ENCODE measurements around the gene LRRC28. TPM values are rescaled to one million over a fixed set of nuclear protein-coding genes. Genes with fewer than 3 reads are reported as not detected.

The LRRC28 gene
- total and polyA plus RNA-seq, 2 of the 4 experiments (the other 2 are of a cell fraction) = 12.7 to 21.1 TPM

- H3K4me3 ChIP-seq (ENCODE audit: insufficient read depth, low read depth, low read length) = no peak overlapping the region
- no peak overlapping the region for H3K4ac ChIP-seq (ENCODE audit: low read depth, low read length)
- H3K9ac ChIP-seq (ENCODE audit: low read depth, low read length) = no peak overlapping the region
- no peak overlapping the region for H3K18ac ChIP-seq (ENCODE audit: low read depth, low read length)
- no peak overlapping the region for H3K23ac ChIP-seq (ENCODE audit: low read depth, low read length)
- H4K8ac ChIP-seq (ENCODE audit: low read depth in 2 of 2, low read length in 2 of 2) = no peak overlapping the region
- no peak overlapping the region for H3K27ac ChIP-seq (ENCODE audit: insufficient read depth, low read length)
- no peaks in the 10 kb centered on the region for H3K9me3 ChIP-seq (ENCODE audit: control insufficient read depth, insufficient read depth, low read length)
- H4K91ac ChIP-seq (ENCODE audit: insufficient read depth, low read depth, low read length) = no peak overlapping the region
- TF ChIP-seq RCOR1 (IDR thresholded peaks at IDR 0.05; ENCODE audit: insufficient replicate concordance, low read length) (no peak), MAZ (IDR thresholded peaks at IDR 0.05; ENCODE audit: borderline replicate concordance, low read depth, low read length) (no peak)
- H3K56ac ChIP-seq (ENCODE audit: extremely low read depth, insufficient read depth, low read length) = no peak overlapping the region
- no peaks in the 10 kb centered on the region for H4K20me1 ChIP-seq (ENCODE audit: insufficient read depth, low read length)
- H4K5ac ChIP-seq (ENCODE audit: low read depth, low read length) = no peak overlapping the region
- in situ Hi-C loops (cut with MboI; ENCODE audit: low sequenced_read_pairs) (no loop called here), dilution Hi-C loops (cut with HindIII; ENCODE audit: low sequenced_read_pairs, unreplicated experiment) (no loop called here), intact Hi-C loops (cut with micrococcal nuclease) (no loop called here)
- H3K4me2 ChIP-seq (ENCODE audit: low read depth, low read length) = no peak overlapping the region
- H3K4me1 ChIP-seq (ENCODE audit: control insufficient read depth, insufficient read depth, low read length) = no peaks in the 10 kb centered on the region
- H2AK5ac ChIP-seq (ENCODE audit: low read depth, low read length) = no peak overlapping the region
- H3K27me3 ChIP-seq (ENCODE audit: control insufficient read depth, insufficient read depth, low read length) = no peaks in the 10 kb centered on the region
- H3K79me1 ChIP-seq (ENCODE audit: low read depth in 1 of 2, low read length in 2 of 2) = peaks cover 17 to 29% of the 10 kb centered on the region in 2 experiments
- BruUV-seq (replicated peaks) = no TSS peak
- 80% methylated on average over 1 of the region's 9 CpGs; no CpG with 5 or more reads in 1 of the 2 experiments for WGBS, 2 experiments (ENCODE audit: extremely low coverage in 2 of 2, insufficient read length in 1 of 2)
- H2BK120ac ChIP-seq (ENCODE audit: low read depth, low read length) = no peak overlapping the region
- CTCF ChIA-PET = no interaction called here
- no peak overlapping the region for H2AFZ ChIP-seq (replicated peaks; ENCODE audit: low read length, poor library complexity)
- no peak overlapping the region for H2BK5ac ChIP-seq (ENCODE audit: low read depth, low read length, poor library complexity, severe bottlenecking)
- H2BK20ac ChIP-seq (ENCODE audit: low read depth, low read length) = no peak overlapping the region
- ATAC-seq (ENCODE audit: low read depth) (no peak), DNase-seq (no peak)
- no peak overlapping the region for H3K14ac ChIP-seq (replicated peaks; ENCODE audit: low read depth, low read length)
- peaks cover 11% of the 10 kb centered on the region; the same call in 1 of the 2 replicates for H3K36me3 ChIP-seq (ENCODE audit: control insufficient read depth, insufficient read depth, low read length)
- POLR2A ChIA-PET (ENCODE audit: unreplicated experiment) = no interaction called here
- no peaks in the 10 kb centered on the region; the same call in 1 of the 2 replicates for H3K9me1 ChIP-seq (ENCODE audit: insufficient read depth, low read length)
- H2BK15ac ChIP-seq (ENCODE audit: low read depth, low read length) = no peak overlapping the region
- H2AK9ac ChIP-seq (replicated peaks; ENCODE audit: low read depth, low read length, poor library complexity) = no peak overlapping the region
Measured at GRCh38 chr15:99241752-99242151, 9.5 kb upstream of the LRRC28 start.
